ENCODE data around the gene UMAD1. TPM values are rescaled to one million over a fixed set of nuclear protein-coding genes. Genes with fewer than 3 reads are reported as not detected.

Gene UMAD1
- total and polyA plus RNA-seq, 8 donors: 12.7 to 20.2 (median 15.0) TPM

DNA sequence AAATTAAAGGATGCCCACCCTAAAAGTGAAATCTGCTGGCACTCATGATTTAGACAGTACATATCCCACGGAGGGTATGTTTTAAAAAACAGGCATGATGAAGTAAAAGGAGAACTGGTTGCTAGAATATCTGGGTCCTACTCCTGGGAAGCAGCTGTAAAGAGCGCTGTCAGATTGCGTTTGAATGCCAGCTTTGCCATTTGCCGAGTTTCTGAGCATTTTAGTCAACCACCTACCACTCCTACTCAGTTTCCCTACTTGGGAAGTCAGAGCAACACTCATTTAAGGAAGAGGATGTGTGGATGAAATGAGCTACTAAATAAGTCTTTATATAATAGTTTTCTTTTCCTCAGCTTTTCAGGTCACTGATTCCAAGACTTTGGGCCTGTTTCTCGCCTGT lies 1.1 kb upstream of the UMAD1 start:
- Histone ChIP-seq H3K4me1 (peaks cover 3 to 29% of the 10 kb centered on the region in 2 donors), H3K27ac (peak overlapping the region; percentile 79 to 93)
- intact Hi-C loops (cut with DNase I): no loop called here

DNA sequence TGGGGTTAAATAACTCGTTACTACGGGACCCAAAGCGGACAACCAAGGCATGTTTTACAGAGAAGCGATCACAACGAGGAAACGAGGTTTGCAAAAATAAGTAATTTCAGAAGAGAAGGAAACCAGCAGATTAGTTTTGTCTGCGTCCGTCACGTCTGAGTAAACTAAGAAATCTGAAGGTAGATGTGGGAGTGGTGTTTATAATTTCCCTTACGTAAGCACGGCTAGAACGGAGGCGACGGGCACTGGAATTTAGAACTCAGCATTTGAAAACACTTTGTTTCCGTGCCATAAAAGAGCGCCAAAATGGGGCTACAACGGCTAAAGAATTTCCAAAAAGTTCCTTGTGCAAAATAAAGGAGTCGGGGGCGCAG lies 718 bp upstream of the UMAD1 start:
- no peaks in the 10 kb centered on the region for H3K9me3 ChIP-seq
- H3K27me3 ChIP-seq: no peaks in the 10 kb centered on the region
- H3K4me1 ChIP-seq: peaks cover 3 to 29% of the 10 kb centered on the region in 2 donors
- H3K36me3 ChIP-seq: peaks cover 0 to 4% of the 10 kb centered on the region in 2 donors
- intact Hi-C loops (cut with DNase I): no loop called here
- ATAC-seq: peak; percentile 23
- H3K4me3 ChIP-seq: peak overlapping the region; percentile 64 to 84
- H3K27ac ChIP-seq: peak overlapping the region; percentile 79 to 93
- TF ChIP-seq, protein P1, sequence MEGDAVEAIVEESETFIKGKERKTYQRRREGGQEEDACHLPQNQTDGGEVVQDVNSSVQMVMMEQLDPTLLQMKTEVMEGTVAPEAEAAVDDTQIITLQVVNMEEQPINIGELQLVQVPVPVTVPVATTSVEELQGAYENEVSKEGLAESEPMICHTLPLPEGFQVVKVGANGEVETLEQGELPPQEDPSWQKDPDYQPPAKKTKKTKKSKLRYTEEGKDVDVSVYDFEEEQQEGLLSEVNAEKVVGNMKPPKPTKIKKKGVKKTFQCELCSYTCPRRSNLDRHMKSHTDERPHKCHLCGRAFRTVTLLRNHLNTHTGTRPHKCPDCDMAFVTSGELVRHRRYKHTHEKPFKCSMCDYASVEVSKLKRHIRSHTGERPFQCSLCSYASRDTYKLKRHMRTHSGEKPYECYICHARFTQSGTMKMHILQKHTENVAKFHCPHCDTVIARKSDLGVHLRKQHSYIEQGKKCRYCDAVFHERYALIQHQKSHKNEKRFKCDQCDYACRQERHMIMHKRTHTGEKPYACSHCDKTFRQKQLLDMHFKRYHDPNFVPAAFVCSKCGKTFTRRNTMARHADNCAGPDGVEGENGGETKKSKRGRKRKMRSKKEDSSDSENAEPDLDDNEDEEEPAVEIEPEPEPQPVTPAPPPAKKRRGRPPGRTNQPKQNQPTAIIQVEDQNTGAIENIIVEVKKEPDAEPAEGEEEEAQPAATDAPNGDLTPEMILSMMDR (IDR thresholded peaks at IDR 0.05): no peak
- peak in 1 of 4 donors; percentile 38 for DNase-seq

More for the DNA sequence above, 1.1 kb upstream of the UMAD1 start:
- Histone ChIP-seq H3K27me3 (no peaks in the 10 kb centered on the region), H3K9me3 (no peaks in the 10 kb centered on the region), H3K36me3 (peaks cover 0 to 4% of the 10 kb centered on the region in 2 donors), H3K4me3 (peak overlapping the region; percentile 64 to 84)
- ATAC-seq: no peak
- TF ChIP-seq, protein P1 (IDR thresholded peaks at IDR 0.05): no peak
- no peak for DNase-seq

DNA sequence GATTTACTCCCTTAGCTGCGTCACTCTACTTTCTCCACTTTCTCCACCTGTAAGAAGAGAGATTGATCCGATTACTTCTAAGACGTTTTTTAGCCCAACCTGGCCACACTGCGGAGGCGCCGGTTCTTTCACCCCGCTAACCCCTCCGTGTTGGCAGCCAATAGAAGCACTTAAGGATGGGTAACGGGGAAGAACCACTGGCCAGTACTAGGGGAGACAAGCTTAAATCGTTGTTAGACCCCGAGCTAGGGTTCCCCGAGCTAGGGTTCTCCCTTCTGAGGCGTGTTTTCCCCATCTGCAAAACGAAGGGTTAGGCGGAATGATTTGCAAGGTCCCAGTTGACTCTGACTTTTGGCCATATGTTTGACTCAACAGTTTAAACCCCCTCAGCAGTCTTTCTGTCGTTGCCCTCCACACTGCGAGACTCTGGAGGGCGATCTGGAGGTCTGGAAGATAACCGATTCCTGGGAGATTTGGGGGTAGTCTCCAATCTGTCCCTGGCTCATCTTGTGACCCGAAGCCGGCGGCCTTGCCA lies 644 bp downstream of the UMAD1 start:
- ATAC-seq (peak; percentile 8), DNase-seq (peak in 1 of 4 donors; percentile 19)
- TF ChIP-seq, protein P1 (IDR thresholded peaks at IDR 0.05): no peak
- Histone ChIP-seq H3K36me3 (peaks cover 0 to 4% of the 10 kb centered on the region in 2 donors), H3K27ac (peak overlapping the region; percentile 87 to 93), H3K4me1 (peaks cover 3 to 29% of the 10 kb centered on the region in 2 donors), H3K4me3 (peak overlapping the region; percentile 64 to 84), H3K9me3 (no peaks in the 10 kb centered on the region), H3K27me3 (no peaks in the 10 kb centered on the region)
- intact Hi-C loops (cut with DNase I): no loop called here

DNA sequence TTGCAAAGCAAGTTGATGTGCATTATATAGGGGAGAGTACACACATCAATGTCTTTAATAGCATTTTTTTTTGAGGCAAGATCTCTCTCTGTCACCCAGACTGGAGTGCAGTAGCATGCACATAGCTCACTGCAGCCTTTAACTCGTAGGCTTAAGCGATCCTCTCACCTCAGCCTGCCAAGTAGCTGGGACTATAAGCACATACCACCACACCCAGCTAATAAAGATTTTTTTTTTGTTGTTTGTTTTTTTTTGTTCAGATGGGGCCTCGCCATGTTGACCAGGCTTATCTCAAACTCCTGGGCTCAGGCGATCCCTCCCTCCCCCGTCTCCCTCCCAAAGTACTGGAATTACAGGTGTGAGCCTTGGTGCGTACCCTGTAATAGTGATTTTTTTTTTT lies 1.5 kb downstream of the UMAD1 start:
- intact Hi-C loops (cut with DNase I): no loop called here
- TF ChIP-seq, protein P1 (IDR thresholded peaks at IDR 0.05): no peak
- Histone ChIP-seq H3K4me1 (peaks cover 3 to 29% of the 10 kb centered on the region in 2 donors), H3K27ac (no peak overlapping the region), H3K9me3 (no peaks in the 10 kb centered on the region), H3K36me3 (no peaks in the 10 kb centered on the region), H3K4me3 (peak overlapping the region in 1 of 2 donors; percentile 64), H3K27me3 (no peaks in the 10 kb centered on the region)
- DNase-seq: peak in 1 of 4 donors; percentile 38
- ATAC-seq: no peak

DNA sequence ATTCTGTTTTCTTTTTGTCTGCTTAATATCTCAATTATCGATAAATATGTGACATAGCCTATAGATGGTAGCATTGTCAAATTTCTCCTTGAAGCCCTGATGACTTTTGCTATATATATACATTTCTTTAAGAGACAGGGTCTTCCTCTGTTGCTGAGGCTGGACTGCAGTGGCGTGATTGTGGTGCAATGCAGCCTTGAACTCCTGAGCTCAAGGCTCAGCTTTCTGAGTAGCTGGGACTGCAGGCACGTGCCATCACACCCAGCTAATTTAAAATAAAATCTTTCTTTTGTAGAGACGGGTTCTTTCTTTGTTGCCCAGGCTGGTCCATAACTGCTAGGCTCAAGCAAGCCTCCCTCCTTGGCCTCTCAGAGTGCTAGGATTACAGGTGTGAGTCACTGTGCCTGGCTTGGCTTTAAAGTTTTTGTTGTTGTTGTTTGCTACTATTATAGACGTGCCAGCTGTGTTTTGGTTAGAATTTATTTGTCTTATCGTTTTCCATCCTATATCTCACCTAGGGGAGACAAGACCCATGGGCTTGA lies 7.0 kb downstream of the UMAD1 start:
- no peaks in the 10 kb centered on the region for H3K27me3 ChIP-seq
- intact Hi-C loops (cut with DNase I): no loop called here
- H3K4me1 ChIP-seq: peaks cover 0 to 3% of the 10 kb centered on the region in 2 donors
- ATAC-seq (no peak), DNase-seq (no peak)
- no peaks in the 10 kb centered on the region for H3K36me3 ChIP-seq
- TF ChIP-seq, protein P1 (IDR thresholded peaks at IDR 0.05): no peak
- no peaks in the 10 kb centered on the region for H3K9me3 ChIP-seq
- no peak overlapping the region for H3K4me3 ChIP-seq
- no peak overlapping the region for H3K27ac ChIP-seq
